ENCODE data around the gene BAIAP2L2. TPM values are rescaled to one million over a fixed set of nuclear protein-coding genes. Genes with fewer than 3 reads are reported as not detected.
A peak's percentile ranks its signal among the peaks of the same experiment; 100 is the strongest.

The BAIAP2L2 gene
- total RNA-seq, 2 donors from 2014 or later = 61.2 to 84.6 TPM

DNA sequence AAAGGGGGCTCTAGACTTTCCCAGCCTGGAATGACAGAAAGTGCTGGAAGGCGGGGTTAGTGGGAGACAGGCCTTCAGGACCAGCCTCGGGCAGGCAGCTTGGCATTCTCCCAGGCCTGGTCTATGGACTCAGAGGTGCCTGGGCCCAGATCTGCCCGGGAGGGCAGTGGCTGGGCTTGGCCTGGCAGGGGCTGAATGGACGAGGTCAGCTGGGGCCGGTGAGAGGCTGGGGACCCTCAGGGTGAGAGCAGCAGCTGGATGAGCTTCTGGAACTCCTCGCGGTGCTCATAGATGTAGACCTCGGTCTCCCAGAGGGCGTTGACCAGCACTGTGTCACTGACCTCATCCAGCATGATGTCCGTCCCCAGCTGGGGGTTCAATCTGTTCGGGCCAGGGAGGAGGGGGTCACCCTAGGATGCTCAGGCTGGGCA, 1.5 kb upstream of the BAIAP2L2 start:
- peak; percentile 27 for ATAC-seq
- intact Hi-C loops (cut with DNase I, micrococcal nuclease) = no loop called here
- DNase-seq = peak; percentile 70 to 72

DNA sequence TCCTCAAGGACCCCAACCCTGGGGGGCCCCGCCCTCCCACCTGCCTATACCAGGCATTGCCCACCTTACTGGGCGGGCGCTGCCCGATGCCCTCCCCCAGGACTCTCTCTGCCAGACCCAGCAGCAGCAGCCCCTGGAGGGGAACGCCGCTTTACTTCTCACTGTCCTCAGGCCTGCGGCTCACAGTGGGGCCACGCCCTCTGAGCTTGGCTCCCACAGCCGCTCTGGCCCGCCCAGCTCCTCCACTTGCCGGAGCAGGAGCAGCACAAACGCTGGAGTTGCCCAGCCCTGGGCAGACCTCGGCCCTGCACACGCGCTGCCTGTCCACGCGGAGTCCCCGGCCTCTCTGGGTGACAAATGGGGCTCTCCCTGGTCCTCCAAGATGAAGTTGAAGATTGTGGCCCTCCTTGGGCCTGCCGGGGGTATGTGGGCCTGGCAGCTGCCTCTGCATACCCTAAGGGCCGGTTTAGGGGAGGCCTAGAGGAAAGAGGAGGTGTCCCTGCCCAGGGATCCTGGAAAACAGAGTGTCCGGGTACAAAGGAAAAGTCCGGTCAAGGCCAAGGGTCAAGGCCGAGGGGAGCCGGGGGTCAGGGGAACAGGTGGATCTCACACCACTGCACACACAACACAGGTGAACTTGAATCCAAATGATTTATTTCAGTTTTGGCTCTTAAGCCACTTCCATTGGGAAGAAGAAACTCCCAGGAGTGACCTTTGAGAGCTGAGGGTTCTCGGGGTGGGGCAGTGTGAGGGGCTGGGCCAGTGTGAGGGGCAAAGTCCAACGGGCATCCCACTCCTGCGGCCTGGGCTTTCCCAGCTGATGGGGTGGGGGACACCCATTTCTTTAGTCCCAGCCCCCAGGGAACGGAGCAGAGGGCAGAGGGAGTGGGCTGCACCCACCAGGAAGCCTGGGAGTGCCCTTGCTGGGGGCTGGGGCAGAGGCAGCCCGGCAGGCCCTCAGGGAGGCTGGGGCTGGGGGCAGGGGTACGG, 674 bp upstream of the BAIAP2L2 start:
- peak; percentile 73 to 79 for DNase-seq

DNA sequence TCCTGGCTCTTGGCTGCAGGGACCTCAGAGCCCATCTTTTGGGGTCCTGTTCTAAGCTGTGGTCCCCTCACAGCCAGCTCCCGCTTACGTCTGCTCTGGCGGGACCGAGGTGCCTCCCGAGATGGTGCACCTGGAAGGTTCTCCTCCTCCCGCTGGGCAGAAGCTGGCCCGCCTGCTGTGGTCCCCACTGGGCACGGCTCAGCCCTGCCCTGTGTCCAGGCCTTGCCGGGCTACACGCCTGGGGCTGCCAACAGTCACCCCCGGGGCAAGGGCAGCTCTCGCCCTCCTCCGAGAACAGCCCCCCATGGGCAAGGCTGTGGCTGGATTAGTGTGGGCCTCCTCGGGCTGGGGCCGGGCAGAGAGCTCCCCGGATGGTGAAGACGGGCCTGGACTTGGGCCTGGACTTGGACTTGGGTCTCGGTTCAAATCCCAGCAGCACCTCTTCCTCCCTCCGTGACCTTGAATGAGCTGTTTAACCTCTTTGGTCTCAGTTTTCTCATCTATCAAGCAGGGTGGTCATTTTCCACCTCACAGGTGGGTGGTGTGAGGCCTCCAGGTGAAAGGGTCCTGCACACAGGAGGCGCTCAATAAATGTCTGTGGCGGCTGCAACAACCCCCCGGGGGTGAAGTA, 998 bp downstream of the BAIAP2L2 start:
- intact Hi-C loops (cut with DNase I, micrococcal nuclease) = no loop called here
- no peak for DNase-seq
- no peak for ATAC-seq

More for the DNA sequence above, 674 bp upstream of the BAIAP2L2 start:
- peak; percentile 64 for ATAC-seq
- intact Hi-C loops (cut with DNase I, micrococcal nuclease) = no loop called here

DNA sequence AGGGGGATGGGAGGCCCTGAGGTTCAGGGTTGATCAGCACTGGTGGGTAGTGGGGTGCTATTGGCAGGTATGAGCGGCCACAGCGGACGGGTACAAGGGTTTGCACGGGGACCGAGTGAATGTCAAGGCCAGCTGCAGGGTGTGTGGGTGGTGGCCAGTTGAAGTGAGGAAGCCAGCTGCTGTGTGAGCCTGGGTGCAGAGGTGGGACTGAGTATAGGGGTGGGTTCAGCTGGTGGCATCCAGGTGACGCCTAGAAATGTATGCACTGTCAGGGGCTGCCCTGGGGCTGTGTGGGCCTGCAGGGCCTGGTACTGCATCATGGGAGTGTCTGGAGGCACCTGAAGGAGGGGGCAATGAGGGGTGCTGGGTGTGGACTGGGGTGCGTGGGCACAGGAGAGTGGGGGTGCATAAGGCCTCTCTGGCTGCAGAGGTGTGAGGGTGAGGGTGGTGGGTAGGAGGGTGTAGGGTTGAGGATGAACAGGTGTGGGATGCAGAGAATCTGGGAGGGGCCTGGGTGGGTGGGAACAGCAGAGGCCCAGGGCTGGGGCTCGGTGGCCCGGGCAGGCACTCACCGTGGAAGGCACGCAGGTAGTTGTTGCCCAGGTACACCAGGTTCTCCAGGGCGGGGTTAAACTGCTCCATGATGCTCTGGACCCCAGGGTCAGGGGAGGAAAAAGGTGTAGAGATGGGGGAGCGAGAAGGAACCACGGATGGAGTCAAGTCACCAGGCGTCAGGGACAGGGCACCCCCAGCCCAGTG, 1.7 kb downstream of the BAIAP2L2 start:
- peak; percentile 27 to 56 for DNase-seq
- ATAC-seq = no peak
- intact Hi-C loops (cut with DNase I, micrococcal nuclease) = no loop called here

DNA sequence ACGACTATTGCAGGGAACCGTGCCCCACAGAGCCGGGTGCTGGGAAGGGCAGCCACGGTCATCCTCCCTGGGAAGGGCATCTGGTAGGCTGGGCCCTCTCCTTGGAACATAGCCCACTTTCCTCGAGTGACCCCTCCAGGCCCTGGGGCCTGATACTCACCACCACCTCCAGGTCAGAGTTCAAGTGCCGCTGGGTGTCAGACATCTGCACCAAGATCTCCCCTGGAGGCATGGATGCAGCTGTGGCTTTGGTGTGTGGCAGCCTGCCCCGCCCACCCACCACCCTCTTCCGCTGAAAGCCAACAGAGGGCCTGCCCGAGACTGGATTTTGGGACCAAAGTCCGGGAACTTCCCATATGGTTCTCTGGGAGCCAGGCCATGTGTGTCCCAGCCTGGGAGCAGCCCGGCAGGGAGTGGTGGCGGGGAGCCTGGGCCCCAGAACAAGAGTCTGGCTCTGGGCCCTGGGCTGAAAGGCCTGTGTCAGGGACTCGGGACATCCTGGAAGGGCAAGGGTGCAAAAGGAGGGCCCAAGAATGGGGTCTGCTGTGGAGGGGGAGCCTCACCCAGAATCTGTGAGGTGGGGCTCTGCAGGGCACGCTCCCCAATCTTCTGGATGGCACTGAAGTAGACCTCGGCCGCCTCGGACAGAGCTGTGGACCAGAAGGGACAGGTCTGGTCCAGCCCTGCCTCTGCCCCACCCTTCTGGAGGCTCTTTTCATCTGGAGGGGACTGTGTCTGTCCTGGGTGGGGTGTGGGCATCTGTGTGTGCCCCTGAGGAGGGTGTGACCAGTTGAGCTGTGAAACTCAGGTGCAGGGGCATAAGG, 2.6 kb downstream of the BAIAP2L2 start:
- ATAC-seq = peak; percentile 46

DNA sequence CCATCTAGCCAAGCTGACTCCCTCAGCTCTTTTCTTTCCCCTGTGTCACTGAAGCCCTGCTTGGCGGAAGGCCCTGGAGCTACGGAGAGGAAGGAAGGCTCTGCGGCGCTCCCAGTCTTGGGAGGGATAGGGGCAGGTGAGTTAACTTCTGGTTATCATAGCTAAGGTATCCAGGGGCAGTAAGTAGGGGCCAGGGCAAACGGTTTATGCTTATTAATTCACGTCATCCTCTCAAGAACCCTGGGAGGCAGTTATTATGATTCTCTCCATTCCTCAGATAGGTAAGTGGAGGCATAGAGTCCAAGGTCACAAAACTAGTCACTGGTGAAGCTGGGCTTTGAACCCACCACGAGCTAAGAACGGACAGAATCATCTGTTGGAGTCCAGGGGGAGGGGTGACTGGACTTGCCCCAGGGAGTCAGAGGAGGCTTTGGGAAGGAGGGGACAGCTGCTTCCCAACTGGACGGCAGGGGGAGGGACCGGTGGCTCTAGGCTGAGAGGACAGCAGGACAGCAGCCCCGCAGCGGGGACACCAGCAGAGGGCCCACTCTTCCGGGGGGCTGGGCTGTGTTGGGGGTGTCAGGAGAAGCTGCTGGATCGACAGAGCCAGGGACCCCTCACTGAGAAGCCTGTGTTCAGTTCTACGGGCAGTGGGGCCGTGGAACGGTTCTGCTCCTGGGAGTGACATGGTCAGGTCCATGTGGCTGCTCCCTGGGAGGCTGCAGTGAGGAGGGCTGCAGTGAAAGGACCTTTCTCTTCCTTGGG, 3.5 kb downstream of the BAIAP2L2 start:
- intact Hi-C loops (cut with DNase I, micrococcal nuclease) = no loop called here
- DNase-seq (no peak), ATAC-seq (no peak)

More for the DNA sequence above, 2.6 kb downstream of the BAIAP2L2 start:
- DNase-seq = peak; percentile 74 to 88
- intact Hi-C loops (cut with DNase I, micrococcal nuclease) = no loop called here

DNA sequence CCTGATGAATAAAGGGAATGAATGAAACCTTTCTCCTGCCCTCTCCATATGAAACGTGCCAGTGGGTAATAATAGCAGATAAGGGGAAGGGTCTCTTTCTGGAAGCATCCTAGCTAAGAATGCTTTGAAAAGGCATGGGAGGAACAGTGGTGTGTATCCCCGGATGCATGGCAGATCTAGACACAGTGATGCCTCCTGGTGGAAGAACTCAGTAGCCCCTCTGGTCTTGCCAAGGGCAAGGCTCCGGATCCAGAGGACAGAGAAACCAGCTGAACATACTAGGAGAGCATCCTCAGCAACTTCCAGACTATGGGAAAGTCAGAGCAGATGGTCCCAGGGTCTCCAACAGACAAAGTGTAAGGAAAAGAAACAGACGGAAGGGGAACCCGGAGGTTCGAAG, 6.4 kb downstream of the BAIAP2L2 start:
- intact Hi-C loops (cut with DNase I, micrococcal nuclease) = no loop called here
- ATAC-seq = no peak
- no peak for DNase-seq

DNA sequence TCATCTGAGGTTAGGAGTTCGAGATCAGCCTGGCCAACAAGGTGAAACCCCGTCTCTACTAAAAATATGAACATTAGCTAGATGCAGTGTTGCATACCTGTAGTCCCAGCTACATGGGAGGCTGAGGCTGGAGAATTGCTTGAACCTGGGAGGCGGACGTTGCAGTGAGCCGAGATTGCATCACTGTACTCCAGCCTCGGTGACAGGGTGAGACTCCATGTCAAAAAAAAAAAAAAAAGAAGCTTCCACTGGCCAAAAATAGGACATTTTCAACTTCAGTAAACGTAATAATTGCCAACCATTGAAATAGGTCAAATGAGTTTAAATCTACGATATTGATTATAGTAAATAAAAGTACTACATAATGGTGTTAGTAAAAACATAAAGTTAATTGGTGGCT, 6.8 kb downstream of the BAIAP2L2 start:
- intact Hi-C loops (cut with DNase I, micrococcal nuclease) = no loop called here
- ATAC-seq (no peak), DNase-seq (no peak)

DNA sequence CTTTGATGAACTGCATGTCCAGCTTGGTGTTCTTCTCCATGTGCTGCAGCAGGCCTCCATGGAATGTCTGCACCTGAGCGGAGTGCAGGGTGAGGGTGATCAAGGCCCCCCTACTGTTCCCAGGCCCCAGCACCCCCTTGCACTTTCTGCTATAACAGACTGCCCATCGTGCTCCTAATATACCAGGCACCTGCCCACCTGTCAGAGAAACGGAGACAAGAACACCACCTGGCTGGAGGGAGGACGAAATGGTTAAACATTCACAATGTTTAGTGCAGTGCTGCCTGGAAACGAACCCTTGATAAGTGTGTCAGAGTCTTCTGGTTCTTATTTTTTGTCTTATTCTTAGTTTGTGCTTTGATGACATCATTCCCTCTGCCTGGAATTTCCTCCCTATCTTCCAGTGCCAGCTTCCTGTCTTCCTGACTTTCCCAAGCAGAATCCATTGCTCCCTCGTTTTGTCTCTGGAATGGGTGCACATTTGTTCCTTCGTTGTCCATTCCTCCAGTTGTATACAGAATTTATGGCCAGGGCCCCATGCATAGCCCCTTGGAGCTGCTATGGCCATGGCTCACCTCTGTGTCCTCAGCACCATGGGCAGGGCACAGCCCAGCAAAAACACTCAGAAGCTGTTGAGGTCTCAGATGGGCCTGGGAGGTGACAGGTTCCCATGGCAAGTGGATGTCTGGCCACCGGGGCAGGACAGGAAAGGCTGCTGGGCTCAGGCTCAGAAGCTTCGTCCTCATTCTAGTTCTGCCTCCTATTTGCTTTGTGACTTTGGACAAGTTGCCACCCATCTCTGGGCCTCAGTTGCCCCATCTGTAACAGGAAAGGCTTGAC, 11.9 kb downstream of the BAIAP2L2 start:
- ATAC-seq (peak; percentile 21), DNase-seq (no peak)
- intact Hi-C loops (cut with DNase I, micrococcal nuclease) = no loop called here

DNA sequence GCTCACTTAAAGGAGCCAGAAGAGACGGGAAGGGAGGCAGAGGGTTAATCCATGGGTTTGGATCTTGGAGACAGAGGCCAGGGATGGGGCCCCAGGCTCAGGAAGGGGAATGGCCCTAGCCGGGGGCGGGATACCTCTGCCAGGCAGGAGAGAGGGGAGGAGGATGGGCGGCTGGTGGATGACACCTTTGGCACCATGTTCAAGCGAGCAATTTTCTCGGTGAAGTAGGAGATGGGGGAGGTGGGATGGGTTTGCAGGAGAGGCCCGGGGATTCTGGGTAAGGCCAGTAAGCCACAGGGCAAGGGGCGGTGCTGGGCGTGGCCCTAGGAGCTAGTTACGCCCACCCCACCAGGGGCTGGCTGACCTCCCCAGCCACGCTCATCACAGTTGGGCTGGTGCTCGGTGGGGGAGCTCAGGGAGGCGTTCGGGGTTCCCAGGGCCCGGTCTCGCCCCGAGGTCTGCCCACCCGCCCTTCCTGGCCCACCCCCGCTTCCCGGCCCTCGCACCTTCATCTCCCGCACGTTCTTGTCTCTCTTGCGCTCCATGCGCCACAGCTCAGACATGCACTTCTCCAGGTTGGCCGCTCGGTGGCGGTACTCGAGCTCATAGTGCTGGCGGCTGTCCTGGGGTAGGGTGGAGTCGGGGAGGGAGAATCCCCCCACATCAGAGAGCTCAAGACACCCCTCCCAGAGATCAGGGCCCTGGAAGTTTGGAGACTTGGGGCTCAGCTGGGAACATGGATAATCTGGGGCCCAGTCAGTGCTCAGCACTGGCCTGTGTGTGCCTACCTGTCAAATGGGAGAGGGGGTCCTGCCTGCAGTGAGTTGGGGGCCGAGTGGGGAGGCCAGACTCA, 12.7 kb downstream of the BAIAP2L2 start:
- ATAC-seq (peak; percentile 41), DNase-seq (no peak)
- intact Hi-C loops (cut with DNase I, micrococcal nuclease) = no loop called here

DNA sequence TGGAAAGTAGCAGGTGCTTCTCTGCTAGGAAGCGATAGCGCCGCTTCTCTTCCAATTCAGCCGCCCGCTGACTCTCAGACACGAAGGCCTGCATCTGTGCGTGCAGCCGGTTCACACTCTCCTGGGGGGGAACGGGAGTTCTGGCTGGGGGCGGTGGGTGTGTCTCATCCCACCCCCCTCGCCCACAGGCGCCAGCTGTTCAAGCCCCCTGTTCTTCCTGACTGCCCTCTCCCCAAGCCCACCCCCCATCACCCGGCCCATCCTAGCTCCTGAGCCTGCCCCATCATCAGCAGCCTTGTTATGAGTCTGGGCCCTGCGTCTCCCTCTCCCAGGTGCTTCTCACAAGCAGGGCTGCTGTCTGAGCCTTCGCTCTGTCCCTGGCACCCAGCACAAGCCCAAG, 13.4 kb downstream of the BAIAP2L2 start:
- no peak for ATAC-seq
- intact Hi-C loops (cut with DNase I, micrococcal nuclease) = no loop called here
- no peak for DNase-seq

DNA sequence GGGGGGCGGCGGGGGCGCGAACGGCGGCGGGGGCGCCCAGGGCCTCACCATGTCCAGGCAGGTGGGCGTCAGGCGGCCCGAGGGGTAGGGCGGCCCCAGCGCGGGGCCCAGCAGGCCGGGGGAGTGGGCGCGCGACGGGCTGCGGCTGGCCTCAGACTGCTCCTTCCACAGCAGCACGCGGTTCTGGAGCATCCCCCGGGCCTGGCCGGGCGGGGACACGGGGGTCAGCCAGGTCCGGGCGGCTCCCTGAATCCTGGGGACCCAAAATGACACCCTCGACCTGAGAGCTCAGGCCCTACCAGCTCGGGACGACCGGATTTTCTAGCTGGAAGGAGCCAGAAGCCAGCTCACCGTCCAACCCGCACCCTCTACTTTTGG, 21.0 kb downstream of the BAIAP2L2 start:
- intact Hi-C loops (cut with DNase I, micrococcal nuclease) = no loop called here
- DNase-seq (no peak), ATAC-seq (no peak)

DNA sequence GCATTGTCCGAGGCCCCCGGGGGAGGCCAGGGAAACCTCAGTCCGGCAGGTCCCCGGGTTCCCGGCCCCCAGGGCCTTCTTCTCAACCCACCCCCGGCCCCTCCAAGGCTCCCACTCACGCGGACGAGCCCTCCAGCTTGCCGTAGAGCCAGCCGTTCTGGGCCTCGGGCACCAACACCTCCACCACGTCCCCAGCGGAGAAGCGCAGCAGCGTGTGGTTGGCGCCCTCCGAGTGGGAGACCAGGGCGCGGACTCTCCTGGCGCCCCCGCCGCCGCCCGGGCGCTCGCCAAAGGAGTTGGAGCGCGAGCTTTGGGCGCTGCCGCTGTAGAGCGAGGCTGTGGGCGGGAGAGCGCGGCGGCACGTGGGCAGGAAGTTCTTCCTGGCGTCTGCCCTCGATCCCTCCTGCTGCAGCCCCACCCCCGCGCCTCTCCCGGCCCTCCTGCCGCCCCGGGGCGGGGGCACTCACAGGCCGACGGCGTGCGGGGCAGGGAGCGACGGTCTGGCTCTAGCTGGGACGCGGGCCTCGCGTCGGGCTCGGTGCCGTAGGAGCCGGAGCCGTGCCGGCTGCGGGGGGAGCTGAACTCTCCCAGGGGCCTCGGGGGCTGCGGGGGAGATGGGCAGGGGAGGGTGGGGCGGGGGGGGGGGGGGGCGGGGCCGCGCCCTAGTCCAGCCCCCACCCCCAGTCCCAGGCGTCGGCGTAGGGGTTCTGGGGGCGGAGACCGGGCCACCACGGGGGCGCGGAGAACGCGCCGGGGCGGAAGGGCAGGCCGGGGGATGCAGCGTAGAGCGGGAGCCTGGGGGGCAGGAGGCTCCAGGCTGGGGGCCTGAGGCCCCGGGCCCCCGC, 21.6 kb downstream of the BAIAP2L2 start:
- ATAC-seq = no peak
- intact Hi-C loops (cut with DNase I, micrococcal nuclease) = no loop called here
- no peak for DNase-seq

DNA sequence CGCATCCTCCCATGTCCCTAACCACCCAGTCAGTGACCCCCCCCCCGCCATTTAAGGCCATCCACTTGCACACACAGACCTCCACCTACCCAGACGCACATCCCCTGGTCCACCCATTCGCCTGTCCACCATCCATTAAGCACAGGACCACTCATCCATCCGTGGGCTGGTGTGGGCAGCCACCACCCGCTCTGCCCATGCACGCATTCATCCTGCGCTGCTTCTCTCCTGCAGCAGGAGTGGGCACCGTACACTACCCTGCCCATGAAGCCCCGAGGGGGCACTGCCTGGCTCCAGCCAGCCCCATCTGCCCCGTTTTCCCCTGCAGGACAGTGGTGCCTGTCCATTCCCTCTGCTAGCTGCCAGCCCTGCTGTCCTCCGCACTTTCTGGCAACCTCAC, 22.6 kb downstream of the BAIAP2L2 start:
- intact Hi-C loops (cut with DNase I, micrococcal nuclease) = no loop called here
- ATAC-seq (no peak), DNase-seq (no peak)

DNA sequence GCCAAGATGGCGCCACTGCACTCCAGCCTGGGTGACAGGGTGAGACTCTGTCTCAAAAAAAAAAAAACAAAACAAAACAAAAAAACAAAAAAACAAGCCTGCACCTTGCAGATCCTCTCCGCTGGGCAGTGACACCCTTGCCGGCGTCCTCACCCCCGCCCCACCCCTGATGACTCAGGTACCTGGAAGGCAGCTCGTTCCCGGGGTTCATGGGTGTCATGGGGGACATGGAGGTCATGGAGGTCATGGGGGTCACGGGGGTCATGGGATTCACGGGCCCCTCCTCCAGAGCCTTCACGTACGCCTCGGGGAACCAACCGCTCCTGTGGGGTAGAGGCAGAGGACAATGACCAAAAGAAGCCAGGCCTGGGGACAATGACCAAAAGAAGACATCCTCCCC, 23.5 kb downstream of the BAIAP2L2 start:
- DNase-seq (no peak), ATAC-seq (no peak)
- intact Hi-C loops (cut with DNase I, micrococcal nuclease) = no loop called here
